H4 (cell line): ENCODE results near the gene SIRT6. TPM values are rescaled to one million over a fixed set of nuclear protein-coding genes. Genes with fewer than 3 reads are reported as not detected.
"Not testable (repeated sequence)": the region's sequence is repeated elsewhere in the genome, so short reads cannot be mapped to it uniquely, and the experiment has no call there.

Experiments
- DNase-seq: peaks from one replicate; pipeline ENCODE4 v3.0.0-alpha.2; 2015; ENCODE audit warnings: low spot score
- total RNA-seq: library from RNA; depleted of rRNA; stranded (reverse); fragments of >200 nt; shearing (Covaris generic); gene quantifications from 2 replicates; pipeline ENCODE4 v1.2.3, GENCODE V29; 2014; rRNA removed

The SIRT6 gene
- 7.6 and 14.3 TPM in 2 replicates for total RNA-seq

GRCh38 chr19:4182084-4182810, at the start of gene SIRT6, which contains the start of gene ANKRD24:
TSS of gene SIRT6 (minus strand) at chr19:4182563. CDS start at chr19:4182539, 24 bp downstream.
TSS of gene ANKRD24 (plus strand) at chr19:4182689. CDS start at chr19:4186426, 3,737 bp downstream.
- peak; percentile 90 for DNase-seq

GRCh38 chr19:4232139-4232538, 49.8 kb upstream of the SIRT6 start:
- DNase-seq = not testable (repeated sequence)

GRCh38 chr19:4231521-4231920, 49.2 kb upstream of the SIRT6 start:
- DNase-seq = not testable (repeated sequence)

DNA sequence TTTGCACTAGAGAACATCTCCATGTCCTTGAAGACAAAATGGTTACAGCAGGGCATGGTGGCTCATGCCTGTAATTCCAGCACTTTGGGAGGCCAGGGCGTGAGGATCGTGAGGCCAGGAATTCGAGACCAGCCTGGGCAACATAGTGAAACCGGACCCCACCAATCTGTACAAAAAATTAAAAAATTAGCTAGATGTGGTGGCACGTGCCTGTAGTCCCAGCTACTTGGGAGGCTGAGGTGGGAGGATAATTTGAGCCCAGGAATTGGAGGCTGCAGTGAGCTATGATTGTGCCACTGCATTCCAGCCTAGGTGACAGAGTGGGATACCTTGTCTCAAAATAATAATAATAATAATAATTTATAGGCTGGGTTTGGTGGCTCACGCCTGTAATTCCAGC, 47.9 kb upstream of the SIRT6 start:
- DNase-seq = not testable (repeated sequence)

GRCh38 chr19:4229179-4229931, 47.0 kb upstream of the SIRT6 start, which contains the start of gene EBI3:
TSS of gene EBI3 (plus strand) at chr19:4229523. CDS start at chr19:4229551, 28 bp downstream.
- DNase-seq = no peak

GRCh38 chr19:4228765-4229178, 46.4 kb upstream of the SIRT6 start:
- DNase-seq = no peak

GRCh38 chr19:4227771-4228170, 45.4 kb upstream of the SIRT6 start:
- no peak for DNase-seq

DNA sequence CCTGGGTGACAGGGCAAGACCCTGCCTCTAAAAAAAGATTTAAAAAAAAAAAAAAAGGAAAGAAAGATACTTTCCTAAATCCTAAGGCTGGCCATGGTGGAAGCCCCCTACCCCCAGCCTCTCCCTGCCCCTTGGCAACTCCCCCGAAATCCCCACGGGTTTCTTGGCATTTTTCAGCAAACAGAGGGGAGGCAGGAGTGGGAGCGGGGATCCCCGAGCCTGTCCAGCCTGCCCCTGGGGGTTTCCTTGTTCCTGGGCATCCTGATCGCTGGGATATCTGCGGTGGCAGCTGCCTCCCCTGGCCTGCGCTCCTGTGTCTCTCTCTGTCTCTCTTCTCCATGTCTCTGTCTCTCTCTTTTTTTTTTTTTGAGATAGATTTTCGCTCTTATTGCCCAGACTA, 43.5 kb upstream of the SIRT6 start:
- DNase-seq = no peak

- DNase-seq = no peak
Measured at GRCh38 chr19:4224470-4224869, 42.1 kb upstream of the SIRT6 start.

DNA sequence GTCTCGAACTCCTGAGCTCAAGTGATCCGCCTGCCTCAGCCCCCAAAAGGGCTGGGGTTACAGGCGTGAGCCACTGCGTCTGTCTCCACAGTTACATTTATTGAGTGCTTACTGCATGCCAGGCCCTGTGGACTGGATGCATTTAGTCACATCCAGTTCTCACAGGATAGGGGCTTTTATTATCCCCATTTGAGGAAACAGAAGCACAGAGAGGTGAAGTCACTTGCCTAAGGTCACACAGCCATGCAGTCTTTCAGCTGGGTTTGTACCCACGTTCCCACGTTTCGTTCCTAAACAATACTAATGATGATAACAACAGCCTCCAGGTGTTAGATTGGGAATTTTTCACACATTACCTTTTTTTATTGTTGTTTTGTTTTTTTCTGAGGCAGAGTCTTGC, 37.8 kb upstream of the SIRT6 start:
- no peak for DNase-seq

GRCh38 chr19:4218523-4218922, 36.2 kb upstream of the SIRT6 start:
- not testable (repeated sequence) for DNase-seq

- DNase-seq = no peak
Measured at GRCh38 chr19:4217429-4218264, 35.3 kb upstream of the SIRT6 start.

- DNase-seq = no peak
Measured at GRCh38 chr19:4216846-4217245, 34.5 kb upstream of the SIRT6 start.

- no peak for DNase-seq
Measured at GRCh38 chr19:4215807-4216206, 33.4 kb upstream of the SIRT6 start.

DNA sequence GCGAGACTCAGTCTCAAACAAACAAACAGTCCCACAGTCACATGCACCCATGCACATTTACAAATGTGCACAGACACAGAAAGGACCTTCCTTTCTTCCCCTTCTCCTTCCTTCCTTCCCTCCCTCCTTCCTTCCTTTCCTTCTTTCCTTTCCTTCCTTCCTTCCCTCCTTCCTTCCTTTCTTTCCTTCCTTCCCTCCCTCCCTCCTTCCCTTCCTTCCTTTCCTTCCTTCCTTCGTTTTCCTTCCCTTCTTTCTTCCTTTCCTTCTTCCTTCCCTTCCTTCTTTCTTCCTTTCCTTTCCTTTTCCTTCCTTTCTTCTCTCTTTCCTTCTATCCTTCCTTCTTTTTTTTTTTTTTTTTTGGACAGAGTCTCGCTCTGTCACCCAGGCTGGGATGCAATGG, 30.8 kb upstream of the SIRT6 start:
- no peak for DNase-seq

GRCh38 chr19:4210166-4210731, 27.9 kb upstream of the SIRT6 start:
- DNase-seq = no peak

- peak; percentile 62 for DNase-seq
Measured at GRCh38 chr19:4208385-4209094, 26.2 kb upstream of the SIRT6 start.

DNA sequence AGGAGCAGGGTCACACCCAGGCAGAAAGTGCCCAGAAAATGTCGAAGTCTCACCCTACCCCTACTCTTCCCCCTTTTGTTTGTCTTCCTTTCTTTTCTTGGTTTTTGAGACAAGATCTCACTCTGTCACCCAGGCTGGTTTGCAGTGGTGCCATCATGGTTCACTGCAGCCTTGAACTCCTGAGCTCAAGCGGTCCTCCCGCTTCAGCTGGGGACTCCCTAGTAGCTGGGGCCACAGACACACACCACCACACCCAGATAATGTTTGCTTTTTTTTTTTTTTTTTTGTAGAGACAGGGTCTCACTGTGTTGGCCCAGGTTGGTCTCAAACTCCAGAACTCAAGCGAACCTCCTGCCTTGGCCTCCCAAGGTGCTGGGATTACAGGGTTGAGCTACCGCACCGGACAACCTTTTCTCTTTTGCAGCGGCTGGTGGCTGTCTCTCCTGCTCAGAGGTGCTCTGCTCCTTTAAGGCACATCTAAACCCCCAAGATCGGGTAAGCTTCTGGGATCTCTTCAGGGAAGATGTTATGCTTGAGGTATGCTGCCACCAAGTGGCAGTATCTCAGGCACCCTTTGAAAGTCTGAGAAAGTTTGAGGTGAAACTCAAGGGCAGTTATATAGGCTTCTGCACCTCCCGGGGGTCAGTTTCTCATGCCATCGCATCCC, 24.6 kb upstream of the SIRT6 start:
- peak; percentile 40 for DNase-seq

DNA sequence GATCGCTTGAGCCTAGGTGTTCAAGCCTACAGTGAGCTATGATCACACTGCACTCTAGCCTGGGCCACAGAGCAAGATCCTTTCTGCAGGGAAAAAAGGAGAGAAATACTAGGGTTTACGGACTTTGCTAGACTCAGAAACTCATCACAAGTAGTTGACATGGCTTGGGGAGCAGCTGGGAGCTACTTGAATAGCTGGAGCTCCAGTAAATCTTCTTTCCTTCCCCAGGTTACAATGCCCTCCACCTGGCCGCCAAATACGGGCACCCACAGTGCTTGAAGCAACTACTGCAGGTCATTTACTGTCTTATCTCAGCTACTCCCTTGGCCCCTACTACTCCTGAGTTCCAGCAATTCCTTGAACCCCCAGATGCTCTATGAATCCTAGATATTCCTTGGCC, 19.4 kb upstream of the SIRT6 start:
- no peak for DNase-seq

DNA sequence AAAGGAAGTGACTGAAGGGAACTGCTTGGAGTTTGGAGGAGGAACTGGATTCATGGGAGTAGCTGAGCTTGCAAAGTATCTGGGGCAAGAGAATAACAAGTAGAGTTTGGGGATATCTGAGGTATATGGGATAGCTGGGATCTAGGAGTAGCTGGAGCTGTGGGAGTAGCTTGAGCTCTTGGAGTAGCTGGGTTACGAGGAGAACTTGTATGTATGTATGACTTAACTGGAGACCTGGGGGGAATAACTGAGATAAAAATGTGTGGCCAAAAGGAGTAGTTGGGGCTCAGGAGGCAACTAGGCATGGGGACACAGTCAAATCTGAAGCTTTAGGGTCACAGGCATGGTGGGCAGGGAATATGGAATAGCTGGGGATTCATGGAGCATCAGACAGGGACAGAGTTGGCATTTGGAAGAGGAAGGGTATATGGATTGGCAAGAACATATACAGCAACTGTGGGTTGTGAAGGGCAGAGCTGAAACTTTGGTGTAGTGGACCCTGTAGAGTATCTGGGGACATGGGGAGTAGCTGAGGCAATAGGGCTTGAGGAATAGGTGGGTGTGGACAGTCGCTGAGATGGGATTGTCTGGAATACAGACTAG, 18.7 kb upstream of the SIRT6 start:
- no peak for DNase-seq
